Kidney (tissue), 22 donors: ENCODE results near the gene OVOL2. TPM values are rescaled to one million over a fixed set of nuclear protein-coding genes. Genes with fewer than 3 reads are reported as not detected.
"Not testable (repeated sequence)": the region's sequence is repeated elsewhere in the genome, so short reads cannot be mapped to it uniquely, and the experiment has no call there.

Source experiments
- DNase-seq, 5 donors: peaks; one replicate each; pipeline ENCODE4 v3.0.0-alpha.2; 2013 to 2020
- FAIRE-seq: peaks from 2 replicates; lab custom pipeline; 2012; peaks lifted over from hg19 to GRCh38; lab: Jason Lieb, UNC
- H3K27ac ChIP-seq, 2 donors: one replicate each; pipeline ENCODE4 v1.7.0; 2013; ENCODE audit warnings: low read depth in 2 of 2, low read length in 2 of 2, inconsistent platforms in 1 of 2
- H3K27me3 ChIP-seq: one replicate; pipeline ENCODE4 v1.7.1; 2013; ENCODE audit warnings: low read length, inconsistent platforms; ENCODE audit not compliant: control insufficient read depth, insufficient read depth
- H3K36me3 ChIP-seq, 3 donors: one replicate each; pipeline versions ENCODE4 v1.7.0 to v1.7.1; 2013; ENCODE audit warnings: low read length in 3 of 3, control low read depth in 1 of 3, inconsistent platforms in 1 of 3; ENCODE audit not compliant: insufficient read depth in 3 of 3, control insufficient read depth in 2 of 3
- H3K4me1 ChIP-seq, 3 donors: one replicate each; pipeline versions ENCODE4 v1.7.0 to v1.7.1; 2013; ENCODE audit warnings: low read length in 3 of 3, inconsistent platforms in 1 of 3, low read depth in 1 of 3; ENCODE audit not compliant: control insufficient read depth in 2 of 3, insufficient read depth in 2 of 3
- H3K4me3 ChIP-seq, 3 donors: one replicate each; pipeline versions ENCODE4 v1.7.0 to v1.8.1; 2013; ENCODE audit warnings: low read length in 3 of 3, control low read depth in 1 of 3, inconsistent platforms in 1 of 3
- H3K9ac ChIP-seq, 3 donors: one replicate each; pipeline versions ENCODE4 v1.7.0 to v1.7.1; 2013; ENCODE audit warnings: low read length in 3 of 3, control low read depth in 1 of 3, inconsistent platforms in 1 of 3
- H3K9me3 ChIP-seq, 3 donors: one replicate each; pipeline versions ENCODE4 v1.7.0 to v1.7.1; 2013; ENCODE audit warnings: low read length in 3 of 3, control low read depth in 1 of 3, inconsistent platforms in 1 of 3; ENCODE audit not compliant: control insufficient read depth in 2 of 3, insufficient read depth in 1 of 3
- CTCF ChIP-seq: IDR thresholded peaks from 3 replicates; pipeline ENCODE4 v1.5.1; 2012; ENCODE audit warnings: mild to moderate bottlenecking, moderate library complexity, borderline replicate concordance; ENCODE audit not compliant: insufficient read depth; ENCODE audit errors: extremely low read depth
- intact Hi-C: fragments of 100-400 bp; cut with DNase I; formaldehyde crosslinking; loops from one replicate; pipeline ENCODE4 v1.11.1; 2022
- long read RNA-seq, 10 donors: library from polyadenylated mRNA in 1 of 10; unstranded in 1 of 10; transcript quantifications; one replicate each; pipeline ENCODE4 v2.0.0 and lab custom pipeline, GENCODE V29; 2021 to 2026
- polyA plus RNA-seq: library from polyadenylated mRNA; stranded (reverse); fragments of 350-450 nt; fragmentation: Illumina TruSeq; extraction: RNeasy Lipid Tissue Mini Kit (QIAGEN cat#74804); gene quantifications from one replicate; pipeline ENCODE4 v1.2.3, GENCODE V29; 2014; ENCODE audit warnings: low read depth, low replicate concordance; ENCODE audit not compliant: insufficient read depth
- total RNA-seq: library from RNA; stranded (reverse); fragmentation: NEBNext Ultra II Directional; extraction: Animal tissue kit (Norgen Biotek cat#: 25700); gene quantifications from one replicate; pipeline ENCODE4 v1.2.1, GENCODE V29; 2021
- donor health status: control.
- donor health status: control.
- donor health status: control.
- donor health status: control.
- donor health status: control.
- donor health status: DM: yes; HTN: yes; CAD: no.
- donor health status: Normal renal cell carcinoma (clear cell type).

The OVOL2 gene
- total RNA-seq (4.8 TPM), polyA plus RNA-seq (4.1 TPM)
- long read RNA-seq, donor 1, result 0 reads
- long read RNA-seq, donor 2, partial matches to known transcripts, result 9 of 16 reads
- long read RNA-seq, donor 2, other reads (novel, unspliced or antisense), result 7 of 16 reads
- long read RNA-seq, donor 3, result 0 reads
- long read RNA-seq, donor 4, partial matches to known transcripts, result 53 of 60 reads
- long read RNA-seq, donor 4, other reads (novel, unspliced or antisense), result 7 of 60 reads
- long read RNA-seq, donor 5, result 0 reads
- long read RNA-seq, donor 6, partial matches to known transcripts, result 0 of 10 reads
- long read RNA-seq, donor 6, other reads (novel, unspliced or antisense), result 10 of 10 reads
- long read RNA-seq, donor 7, partial matches to known transcripts, result 0 of 8 reads
- long read RNA-seq, donor 7, other reads (novel, unspliced or antisense), result 4 of 8 reads
- long read RNA-seq, donor 8, partial matches to known transcripts, result 8 of 13 reads
- long read RNA-seq, donor 8, other reads (novel, unspliced or antisense), result 5 of 13 reads
- long read RNA-seq, donor 9, partial matches to known transcripts, result 0 of 1 reads
- long read RNA-seq, donor 9, other reads (novel, unspliced or antisense), result 0 of 1 reads
- long read RNA-seq, donor 10, result 0 reads

- intact Hi-C loops, result no loop called here
- DNase-seq (peak; percentile 83 to 94 (median 84)), FAIRE-seq (no peak)
- Histone ChIP-seq H3K27me3 (peaks cover 18% of the 10 kb centered on the region), H3K4me1 (peaks cover 0 to 4% (median 0%) of the 10 kb centered on the region in 3 donors), H3K4me3 (peak within 1 kb of the TSS in 2 of 3 donors; percentile 50 to 55), H3K36me3 (no peaks in the 10 kb centered on the region), H3K27ac (no peak within 1 kb of the TSS), H3K9ac (peak within 1 kb of the TSS in 1 of 3 donors; percentile 61), H3K9me3 (no peaks in the 10 kb centered on the region)
- TF ChIP-seq CTCF, result no peak
Measured at GRCh38 chr20:18057101-18057993, at the start of gene OVOL2. Gene OVOL2 (minus strand): TSS chr20:18057916. CDS start chr20:18057634, 282 bp downstream.

GRCh38 chr20:18103497-18103896 lies 45.8 kb upstream of the OVOL2 start:
- no peak overlapping the region for H3K27ac ChIP-seq
- no peaks in the 10 kb centered on the region for H3K27me3 ChIP-seq
- H3K4me1 ChIP-seq, result no peaks in the 10 kb centered on the region
- no peak overlapping the region for H3K4me3 ChIP-seq
- no peak overlapping the region for H3K9ac ChIP-seq
- peaks cover 0 to 7% (median 0%) of the 10 kb centered on the region in 3 donors for H3K9me3 ChIP-seq
- TF ChIP-seq CTCF, result no peak
- intact Hi-C loops, result no loop called here
- DNase-seq (no peak), FAIRE-seq (no peak)
- H3K36me3 ChIP-seq, result no peaks in the 10 kb centered on the region

DNA sequence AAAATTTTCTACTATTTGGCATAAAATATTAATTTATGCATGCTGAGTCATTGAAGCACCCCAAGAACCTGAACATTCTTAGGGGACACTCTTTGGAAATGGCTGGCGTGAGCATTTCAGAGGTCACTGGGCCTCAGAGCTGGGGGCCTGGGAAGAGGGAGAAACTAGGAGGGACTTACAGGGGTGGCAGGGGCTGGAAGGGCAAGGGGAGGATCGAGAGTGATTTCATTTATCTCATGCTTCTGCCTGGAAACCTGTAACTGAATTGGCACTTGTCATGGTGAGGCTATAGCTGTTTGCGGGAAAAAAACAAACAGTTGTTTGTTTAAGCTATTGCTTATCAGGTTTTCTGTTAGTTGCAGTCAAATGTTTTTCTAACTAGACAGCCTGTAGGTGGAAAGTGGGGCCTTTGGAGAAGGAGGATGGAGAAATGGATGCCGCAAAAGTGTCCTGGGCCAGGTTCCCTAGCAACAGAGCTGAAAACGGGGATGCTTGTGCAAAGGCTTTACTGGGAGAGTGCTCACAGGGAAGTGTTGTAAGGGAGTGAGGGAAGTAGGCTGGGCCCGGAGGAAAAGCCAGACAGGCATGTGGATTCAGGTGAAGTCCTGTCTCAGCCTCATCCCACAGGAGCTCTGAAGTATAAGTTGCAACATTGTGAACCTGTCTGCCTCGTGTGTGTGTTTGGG lies 43.6 kb upstream of the OVOL2 start:
- H3K27ac ChIP-seq, result no peak overlapping the region
- no peaks in the 10 kb centered on the region for H3K27me3 ChIP-seq
- H3K9me3 ChIP-seq, result no peaks in the 10 kb centered on the region
- no peaks in the 10 kb centered on the region for H3K36me3 ChIP-seq
- no peaks in the 10 kb centered on the region for H3K4me1 ChIP-seq
- no peak overlapping the region for H3K4me3 ChIP-seq
- no peak for DNase-seq
- FAIRE-seq, result no peak
- no peak overlapping the region for H3K9ac ChIP-seq
- TF ChIP-seq CTCF, result no peak
- intact Hi-C loops, result no loop called here

- intact Hi-C loops, H3K27me3 ChIP-seq, H3K27ac ChIP-seq, H3K36me3 ChIP-seq, H3K4me1 ChIP-seq, H3K9me3 ChIP-seq, H3K9ac ChIP-seq, FAIRE-seq, H3K4me3 ChIP-seq, DNase-seq: not testable (repeated sequence)
Measured at GRCh38 chr20:18100569-18100968, 42.9 kb upstream of the OVOL2 start.
